ENCODE data around the gene MN1.

DNA sequence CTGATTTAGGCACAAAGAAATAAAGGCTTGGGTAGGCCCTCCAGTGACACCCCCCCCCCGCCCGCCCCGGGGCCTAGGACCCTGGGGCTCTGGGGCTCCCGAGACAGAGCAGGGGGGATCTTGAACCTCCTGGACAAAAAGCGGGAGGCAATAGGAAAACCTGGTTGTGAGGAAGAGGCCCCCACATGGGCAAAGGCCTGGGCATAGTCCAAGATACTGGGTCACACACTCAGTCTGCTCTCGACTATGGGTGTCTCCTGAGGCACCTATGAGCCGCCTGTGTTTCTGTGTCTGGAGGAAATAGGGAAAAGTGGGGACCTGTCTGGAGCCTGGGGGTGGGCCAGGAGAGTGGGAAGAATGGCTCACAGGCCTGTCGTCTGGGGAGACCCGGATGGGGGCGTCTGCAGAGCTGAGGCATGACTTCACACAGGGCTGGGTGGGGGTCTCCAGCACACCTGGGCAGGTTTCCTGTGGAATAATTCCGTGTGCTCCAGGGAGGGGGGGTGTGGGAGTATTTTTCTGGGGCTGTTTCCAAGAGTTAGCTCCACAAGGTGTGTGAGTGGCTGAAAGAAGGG, 2.4 kb upstream of the MN1 start:
- TF ChIP-seq, protein P1, sequence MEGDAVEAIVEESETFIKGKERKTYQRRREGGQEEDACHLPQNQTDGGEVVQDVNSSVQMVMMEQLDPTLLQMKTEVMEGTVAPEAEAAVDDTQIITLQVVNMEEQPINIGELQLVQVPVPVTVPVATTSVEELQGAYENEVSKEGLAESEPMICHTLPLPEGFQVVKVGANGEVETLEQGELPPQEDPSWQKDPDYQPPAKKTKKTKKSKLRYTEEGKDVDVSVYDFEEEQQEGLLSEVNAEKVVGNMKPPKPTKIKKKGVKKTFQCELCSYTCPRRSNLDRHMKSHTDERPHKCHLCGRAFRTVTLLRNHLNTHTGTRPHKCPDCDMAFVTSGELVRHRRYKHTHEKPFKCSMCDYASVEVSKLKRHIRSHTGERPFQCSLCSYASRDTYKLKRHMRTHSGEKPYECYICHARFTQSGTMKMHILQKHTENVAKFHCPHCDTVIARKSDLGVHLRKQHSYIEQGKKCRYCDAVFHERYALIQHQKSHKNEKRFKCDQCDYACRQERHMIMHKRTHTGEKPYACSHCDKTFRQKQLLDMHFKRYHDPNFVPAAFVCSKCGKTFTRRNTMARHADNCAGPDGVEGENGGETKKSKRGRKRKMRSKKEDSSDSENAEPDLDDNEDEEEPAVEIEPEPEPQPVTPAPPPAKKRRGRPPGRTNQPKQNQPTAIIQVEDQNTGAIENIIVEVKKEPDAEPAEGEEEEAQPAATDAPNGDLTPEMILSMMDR (IDR thresholded peaks at IDR 0.05) = no peak
- TF ChIP-seq POLR2A (IDR thresholded peaks at IDR 0.05) = no peak
- no peak for TF ChIP-seq POLR2AphosphoS5 (IDR thresholded peaks at IDR 0.05)
- TF ChIP-seq EP300 (IDR thresholded peaks at IDR 0.05) = no peak

Data from sigmoid colon (tissue), 4 donors.